ENCODE results near the gene MCRIP2. TPM values are rescaled to one million over a fixed set of nuclear protein-coding genes. Genes with fewer than 3 reads are reported as not detected.
A peak's percentile ranks its signal among the peaks of the same experiment; 100 is the strongest.

The MCRIP2 gene
- total and polyA plus RNA-seq, 9 of the 15 experiments (the other 6 are each of a cell fraction or from before 2014, with no cell fraction given) = 0.80 to 120 (median 35.2) TPM

DNA sequence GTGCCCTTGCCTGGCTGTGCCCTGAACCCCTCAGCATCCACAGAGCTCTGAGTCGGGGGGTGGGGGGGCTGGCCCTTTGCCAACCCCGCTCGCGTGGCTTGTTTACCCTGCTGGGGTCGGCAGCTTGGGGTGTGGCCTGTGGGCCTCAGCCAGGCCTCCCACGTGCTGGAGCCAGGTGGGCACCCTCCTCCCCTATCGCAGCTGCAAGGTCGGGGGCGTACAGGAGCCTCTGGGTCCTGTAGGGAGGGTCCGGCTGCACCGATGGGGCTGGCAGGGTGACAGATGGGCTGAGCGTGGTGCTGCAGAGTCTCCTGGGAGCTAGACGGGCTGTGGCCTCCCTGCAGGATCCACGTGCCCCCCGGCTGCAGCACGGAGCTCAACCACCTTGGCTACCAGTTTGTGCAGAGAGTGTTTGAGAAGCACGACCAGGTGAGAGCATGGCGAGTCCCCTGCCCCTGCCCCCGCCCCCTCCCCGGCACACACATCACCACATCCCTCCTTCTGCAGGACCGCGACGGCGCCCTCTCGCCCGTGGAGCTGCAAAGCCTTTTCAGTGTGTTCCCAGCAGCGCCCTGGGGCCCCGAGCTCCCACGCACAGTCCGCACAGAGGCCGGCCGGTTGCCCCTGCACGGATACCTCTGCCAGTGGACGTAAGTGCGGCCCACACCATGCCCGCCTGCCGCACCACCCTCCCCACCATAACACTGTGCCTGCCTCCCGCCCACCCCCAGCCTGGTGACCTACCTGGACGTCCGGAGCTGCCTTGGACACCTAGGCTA is 29.9 kb downstream of the MCRIP2 start:
- Histone ChIP-seq H3K27me3 (ENCODE audit: control insufficient read depth in 2 of 2, insufficient read depth in 2 of 2, low read length in 2 of 2) (no peaks in the 10 kb centered on the region), H3K27ac (ENCODE audit: extremely low read depth, low read depth, low read length) (no peak overlapping the region), H3K4me3 (no peak overlapping the region), H3K36me3 (ENCODE audit: control insufficient read depth, insufficient read depth, low read length) (peaks cover 60% of the 10 kb centered on the region), H3K9me1 (ENCODE audit: control insufficient read depth, insufficient read depth, low read length) (no peaks in the 10 kb centered on the region), H3K79me2 (ENCODE audit: control insufficient read depth, insufficient read depth, low read length) (peaks cover 28% of the 10 kb centered on the region), H3K9me3 (replicated peaks; ENCODE audit: control insufficient read depth, insufficient read depth, low read depth, low read length) (no peaks in the 10 kb centered on the region), H3K4me2 (ENCODE audit: insufficient read depth, low read length) (no peak overlapping the region), H3K9ac (ENCODE audit: insufficient read depth in 1 of 2, low read depth in 2 of 2, low read length in 2 of 2) (peak overlapping the region in 1 of 2 experiments; percentile 52; a peak in 2 of 4 replicates), H4K20me1 (replicated peaks; ENCODE audit: control insufficient read depth, insufficient read depth, low read length) (0 out of 2 replicates have a peak, but pooled peaks cover 4% of the 10 kb centered on the region), H2AFZ (ENCODE audit: low read depth, low read length) (no peak overlapping the region), H3K4me1 (replicated peaks in 1 of 2; ENCODE audit: control insufficient read depth in 2 of 2, insufficient read depth in 2 of 2, low read length in 2 of 2) (peaks cover 24 to 98% of the 10 kb centered on the region in 2 experiments)
- intact Hi-C loops (cut with micrococcal nuclease) = no loop called here
- POLR2A ChIA-PET = interaction anchor here (1.1 kb wide), 1 partner anchor 83 kb away, joined by 3 read pairs; no protein-coding TSS in a partner anchor
- in situ Hi-C loops (cut with MboI) = loop anchor here (10.0 kb wide), 1 partner anchor 277 kb away; the partner anchor contains the start of gene NME4
- DNase-seq (ENCODE audit: extremely low read depth in 1 of 4, low spot score in 3 of 4) (no peak), FAIRE-seq (no peak), ATAC-seq (no peak)
- TF ChIP-seq PHB (CRISPR knock-in tag; IDR thresholded peaks at IDR 0.05) (no peak), NFIC (IDR thresholded peaks at IDR 0.05) (peak; percentile 76), HDGF (IDR thresholded peaks at IDR 0.05) (no peak), TCF3 (CRISPR knock-in tag; IDR thresholded peaks at IDR 0.05) (no peak), POLR2G (IDR thresholded peaks at IDR 0.05; ENCODE audit: low read depth, low read length) (peak; percentile 26), RBFOX2 (IDR thresholded peaks at IDR 0.05; ENCODE audit: low read depth, low read length) (peak; percentile 39)
- TF ChIP-seq, protein P1, sequence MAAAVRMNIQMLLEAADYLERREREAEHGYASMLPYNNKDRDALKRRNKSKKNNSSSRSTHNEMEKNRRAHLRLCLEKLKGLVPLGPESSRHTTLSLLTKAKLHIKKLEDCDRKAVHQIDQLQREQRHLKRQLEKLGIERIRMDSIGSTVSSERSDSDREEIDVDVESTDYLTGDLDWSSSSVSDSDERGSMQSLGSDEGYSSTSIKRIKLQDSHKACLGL (CRISPR knock-in tag; IDR thresholded peaks at IDR 0.05; ENCODE audit: borderline replicate concordance, poor library complexity, severe bottlenecking) = no peak
- TF ChIP-seq, protein P2, sequence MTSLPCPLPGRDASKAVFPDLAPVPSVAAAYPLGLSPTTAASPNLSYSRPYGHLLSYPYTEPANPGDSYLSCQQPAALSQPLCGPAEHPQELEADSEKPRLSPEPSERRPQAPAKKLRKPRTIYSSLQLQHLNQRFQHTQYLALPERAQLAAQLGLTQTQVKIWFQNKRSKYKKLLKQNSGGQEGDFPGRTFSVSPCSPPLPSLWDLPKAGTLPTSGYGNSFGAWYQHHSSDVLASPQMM (CRISPR knock-in tag; IDR thresholded peaks at IDR 0.05) = no peak
- no TSS peak for BruUV-seq (replicated peaks)
- WGBS (ENCODE audit: insufficient coverage, low coverage, missing lambda C conversion rate) = 90% methylated on average over 28 of the region's 40 CpGs
- CTCF ChIA-PET (ENCODE audit: low intra/inter-chr PET ratio) = no interaction called here
